ENCODE data around the gene GGA3.
"Not testable (repeated sequence)": the region's sequence is repeated elsewhere in the genome, so short reads cannot be mapped to it uniquely, and the experiment has no call there.

- TF ChIP-seq POLR2A (IDR thresholded peaks at IDR 0.05; ENCODE audit: low read length); GATA1 (IDR thresholded peaks at IDR 0.05; ENCODE audit: low read depth, low read length): not testable (repeated sequence)
These were observed 18.8 kb upstream of the GGA3 start for GRCh38 chr17:75280189-75280588.
